Measurements from ENCODE around the gene GAN.

Gene GAN

GRCh38 chr16:81365731-81366130 lies 51.0 kb downstream of the GAN start:
- in situ Hi-C loops (cut with MboI; ENCODE audit: low pct_unique_long_range_greater_than_20kb, low sequenced_read_pairs, unreplicated experiment) = loop anchor here (10.0 to 25.0 kb wide), 2 partner anchors 359 to 497 kb away; no protein-coding TSS in a partner anchor

GRCh38 chr16:81366316-81366932 lies 51.7 kb downstream of the GAN start:
- DNase-seq (ENCODE audit: low spot score) = peak; percentile 54
- TF ChIP-seq CTCF (IDR thresholded peaks at IDR 0.05; ENCODE audit: extremely low read depth, insufficient read depth, missing control alignments) = peak; percentile 62
- in situ Hi-C loops (cut with MboI; ENCODE audit: low pct_unique_long_range_greater_than_20kb, low sequenced_read_pairs, unreplicated experiment) = loop anchor here (10.0 to 25.0 kb wide), 2 partner anchors 358 to 496 kb away; no protein-coding TSS in a partner anchor

More at GRCh38 chr16:81365731-81366130, 51.0 kb downstream of the GAN start:
- no peak for TF ChIP-seq CTCF (IDR thresholded peaks at IDR 0.05; ENCODE audit: extremely low read depth, insufficient read depth, missing control alignments)
- DNase-seq (ENCODE audit: low spot score) = no peak

GRCh38 chr16:81367821-81368220 lies 53.1 kb downstream of the GAN start:
- in situ Hi-C loops (cut with MboI; ENCODE audit: low pct_unique_long_range_greater_than_20kb, low sequenced_read_pairs, unreplicated experiment) = loop anchor here (10.0 to 25.0 kb wide), 2 partner anchors 357 to 494 kb away; no protein-coding TSS in a partner anchor
- no peak for TF ChIP-seq CTCF (IDR thresholded peaks at IDR 0.05; ENCODE audit: extremely low read depth, insufficient read depth, missing control alignments)
- no peak for DNase-seq (ENCODE audit: low spot score)

- no peak for TF ChIP-seq CTCF (IDR thresholded peaks at IDR 0.05; ENCODE audit: extremely low read depth, insufficient read depth, missing control alignments)
- no peak for DNase-seq (ENCODE audit: low spot score)
- in situ Hi-C loops (cut with MboI; ENCODE audit: low pct_unique_long_range_greater_than_20kb, low sequenced_read_pairs, unreplicated experiment) = loop anchor here (10.0 to 25.0 kb wide), 2 partner anchors 355 to 492 kb away; no protein-coding TSS in a partner anchor
Observed at GRCh38 chr16:81369888-81370504, 55.2 kb downstream of the GAN start.

- no peak for TF ChIP-seq CTCF (IDR thresholded peaks at IDR 0.05; ENCODE audit: extremely low read depth, insufficient read depth, missing control alignments)
- no peak for DNase-seq (ENCODE audit: low spot score)
- in situ Hi-C loops (cut with MboI; ENCODE audit: low pct_unique_long_range_greater_than_20kb, low sequenced_read_pairs, unreplicated experiment) = loop anchor here (25.0 kb wide), 1 partner anchor 491 kb away; no protein-coding TSS in a partner anchor
Observed at GRCh38 chr16:81371106-81371505, 56.3 kb downstream of the GAN start.

GRCh38 chr16:81374550-81374949 lies 59.8 kb downstream of the GAN start:
- no peak for DNase-seq (ENCODE audit: low spot score)
- no peak for TF ChIP-seq CTCF (IDR thresholded peaks at IDR 0.05; ENCODE audit: extremely low read depth, insufficient read depth, missing control alignments)
- in situ Hi-C loops (cut with MboI; ENCODE audit: low pct_unique_long_range_greater_than_20kb, low sequenced_read_pairs, unreplicated experiment) = loop anchor here (25.0 kb wide), 1 partner anchor 488 kb away; no protein-coding TSS in a partner anchor

Measured in GM13977 (cell line).